ENCODE results near the gene SMIM23. TPM values are rescaled to one million over a fixed set of nuclear protein-coding genes. Genes with fewer than 3 reads are reported as not detected.

The SMIM23 gene
- total and polyA plus RNA-seq, 2 of the 4 experiments (the other 2 are of a cell fraction): not detected

DNA sequence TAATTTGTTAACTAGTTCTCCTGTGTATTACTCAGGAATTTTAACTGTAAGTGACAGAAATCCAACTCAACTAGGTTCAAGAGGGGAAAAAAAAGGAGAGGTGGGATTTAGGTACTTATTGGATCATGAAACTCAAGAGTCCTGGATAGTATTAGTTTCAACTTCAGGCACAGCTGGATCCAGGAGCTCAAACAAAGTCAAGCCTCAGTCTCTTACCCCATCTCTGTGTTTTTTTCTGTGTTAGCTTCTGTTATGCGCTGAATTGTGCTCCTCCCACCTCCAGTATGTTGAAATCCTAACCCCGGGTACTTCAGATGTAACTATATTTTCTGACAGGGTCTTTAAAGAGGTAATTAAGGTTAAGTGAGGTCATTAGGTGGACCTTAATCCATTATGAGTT is 53.5 kb downstream of the SMIM23 start:
- DNase-seq (no peak), ATAC-seq (ENCODE audit: low read depth) (no peak)
- Histone ChIP-seq H3K23ac (ENCODE audit: low read depth, low read length) (no peak overlapping the region), H3K9ac (ENCODE audit: low read depth, low read length) (no peak overlapping the region), H4K91ac (ENCODE audit: insufficient read depth, low read depth, low read length) (no peak overlapping the region), H3K4me3 (ENCODE audit: insufficient read depth, low read depth, low read length) (no peak overlapping the region), H3K4me2 (ENCODE audit: low read depth, low read length) (no peak overlapping the region), H2AK9ac (replicated peaks; ENCODE audit: low read depth, low read length, poor library complexity) (no peak overlapping the region), H3K56ac (ENCODE audit: extremely low read depth, insufficient read depth, low read length) (no peak overlapping the region), H3K27ac (ENCODE audit: insufficient read depth, low read length) (no peak overlapping the region), H3K9me3 (ENCODE audit: control insufficient read depth, insufficient read depth, low read length) (no peaks in the 10 kb centered on the region), H2BK120ac (ENCODE audit: low read depth, low read length) (no peak overlapping the region), H3K9me1 (ENCODE audit: insufficient read depth, low read length) (no peaks in the 10 kb centered on the region), H2BK20ac (ENCODE audit: low read depth, low read length) (no peak overlapping the region), H2BK5ac (ENCODE audit: low read depth, low read length, poor library complexity, severe bottlenecking) (no peak overlapping the region), H3K27me3 (ENCODE audit: control insufficient read depth, insufficient read depth, low read length) (peaks cover 1% of the 10 kb centered on the region; the same call in 1 of the 2 replicates), H3K4me1 (ENCODE audit: control insufficient read depth, insufficient read depth, low read length) (no peaks in the 10 kb centered on the region), H2AK5ac (ENCODE audit: low read depth, low read length) (no peak overlapping the region), H4K8ac (ENCODE audit: low read depth in 2 of 2, low read length in 2 of 2) (no peak overlapping the region), H4K5ac (ENCODE audit: low read depth, low read length) (no peak overlapping the region), H3K18ac (ENCODE audit: low read depth, low read length) (no peak overlapping the region), H3K14ac (replicated peaks; ENCODE audit: low read depth, low read length) (no peak overlapping the region), H4K20me1 (ENCODE audit: insufficient read depth, low read length) (no peaks in the 10 kb centered on the region), H3K4ac (ENCODE audit: low read depth, low read length) (no peak overlapping the region), H3K79me1 (ENCODE audit: low read depth in 1 of 2, low read length in 2 of 2) (no peaks in the 10 kb centered on the region), H2BK15ac (ENCODE audit: low read depth, low read length) (no peak overlapping the region), H2AFZ (replicated peaks; ENCODE audit: low read length, poor library complexity) (no peak overlapping the region), H3K36me3 (ENCODE audit: control insufficient read depth, insufficient read depth, low read length) (no peaks in the 10 kb centered on the region)
- no TSS peak for BruUV-seq (replicated peaks)
- in situ Hi-C loops (cut with MboI; ENCODE audit: low sequenced_read_pairs) (no loop called here), dilution Hi-C loops (cut with HindIII; ENCODE audit: low sequenced_read_pairs, unreplicated experiment) (no loop called here), intact Hi-C loops (cut with micrococcal nuclease) (no loop called here)
- CTCF ChIA-PET: no interaction called here
- no CpG with 5 or more reads among the region's 2 CpGs for whole genome bisulfite sequencing, 2 experiments (ENCODE audit: extremely low coverage in 2 of 2, insufficient read length in 1 of 2)
- POLR2A ChIA-PET (ENCODE audit: unreplicated experiment): no interaction called here
- TF ChIP-seq FOS (IDR thresholded peaks at IDR 0.05; ENCODE audit: low read depth, low read length): no peak
- no peak for TF ChIP-seq MAFK (IDR thresholded peaks at IDR 0.05; ENCODE audit: low read depth, low read length)
- no peak for TF ChIP-seq CHD1 (IDR thresholded peaks at IDR 0.05; ENCODE audit: low read depth, low read length)
- TF ChIP-seq BHLHE40 (IDR thresholded peaks at IDR 0.05; ENCODE audit: low read depth, low read length): no peak
- no peak for TF ChIP-seq CEBPB (IDR thresholded peaks at IDR 0.05; ENCODE audit: low read depth, low read length)
- TF ChIP-seq, protein P1, sequence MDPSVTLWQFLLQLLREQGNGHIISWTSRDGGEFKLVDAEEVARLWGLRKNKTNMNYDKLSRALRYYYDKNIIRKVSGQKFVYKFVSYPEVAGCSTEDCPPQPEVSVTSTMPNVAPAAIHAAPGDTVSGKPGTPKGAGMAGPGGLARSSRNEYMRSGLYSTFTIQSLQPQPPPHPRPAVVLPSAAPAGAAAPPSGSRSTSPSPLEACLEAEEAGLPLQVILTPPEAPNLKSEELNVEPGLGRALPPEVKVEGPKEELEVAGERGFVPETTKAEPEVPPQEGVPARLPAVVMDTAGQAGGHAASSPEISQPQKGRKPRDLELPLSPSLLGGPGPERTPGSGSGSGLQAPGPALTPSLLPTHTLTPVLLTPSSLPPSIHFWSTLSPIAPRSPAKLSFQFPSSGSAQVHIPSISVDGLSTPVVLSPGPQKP (IDR thresholded peaks at IDR 0.05; ENCODE audit: borderline replicate concordance, low read depth, low read length): no peak
- no peak for TF ChIP-seq POLR2A (IDR thresholded peaks at IDR 0.05; ENCODE audit: low read depth, low read length)
- TF ChIP-seq, protein P2, sequence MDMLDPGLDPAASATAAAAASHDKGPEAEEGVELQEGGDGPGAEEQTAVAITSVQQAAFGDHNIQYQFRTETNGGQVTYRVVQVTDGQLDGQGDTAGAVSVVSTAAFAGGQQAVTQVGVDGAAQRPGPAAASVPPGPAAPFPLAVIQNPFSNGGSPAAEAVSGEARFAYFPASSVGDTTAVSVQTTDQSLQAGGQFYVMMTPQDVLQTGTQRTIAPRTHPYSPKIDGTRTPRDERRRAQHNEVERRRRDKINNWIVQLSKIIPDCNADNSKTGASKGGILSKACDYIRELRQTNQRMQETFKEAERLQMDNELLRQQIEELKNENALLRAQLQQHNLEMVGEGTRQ (IDR thresholded peaks at IDR 0.05; ENCODE audit: low read depth, low read length): no peak
- TF ChIP-seq NFE2L2 (IDR thresholded peaks at IDR 0.05; ENCODE audit: low read depth, low read length): no peak
- no peak for TF ChIP-seq MXI1 (IDR thresholded peaks at IDR 0.05; ENCODE audit: borderline replicate concordance, low read depth, low read length)
- no peak for TF ChIP-seq RAD21 (IDR thresholded peaks at IDR 0.05; ENCODE audit: low read length)
- no peak for TF ChIP-seq SMC3 (IDR thresholded peaks at IDR 0.05; ENCODE audit: low read depth, low read length)
